ENCODE data around the gene B4GAT1. TPM values are rescaled to one million over a fixed set of nuclear protein-coding genes. Genes with fewer than 3 reads are reported as not detected.

The B4GAT1 gene
- total and polyA plus RNA-seq, 2 of the 13 experiments (the other 11 are each of a cell fraction or from before 2014, with no cell fraction given): 40.4 to 109 TPM

DNA sequence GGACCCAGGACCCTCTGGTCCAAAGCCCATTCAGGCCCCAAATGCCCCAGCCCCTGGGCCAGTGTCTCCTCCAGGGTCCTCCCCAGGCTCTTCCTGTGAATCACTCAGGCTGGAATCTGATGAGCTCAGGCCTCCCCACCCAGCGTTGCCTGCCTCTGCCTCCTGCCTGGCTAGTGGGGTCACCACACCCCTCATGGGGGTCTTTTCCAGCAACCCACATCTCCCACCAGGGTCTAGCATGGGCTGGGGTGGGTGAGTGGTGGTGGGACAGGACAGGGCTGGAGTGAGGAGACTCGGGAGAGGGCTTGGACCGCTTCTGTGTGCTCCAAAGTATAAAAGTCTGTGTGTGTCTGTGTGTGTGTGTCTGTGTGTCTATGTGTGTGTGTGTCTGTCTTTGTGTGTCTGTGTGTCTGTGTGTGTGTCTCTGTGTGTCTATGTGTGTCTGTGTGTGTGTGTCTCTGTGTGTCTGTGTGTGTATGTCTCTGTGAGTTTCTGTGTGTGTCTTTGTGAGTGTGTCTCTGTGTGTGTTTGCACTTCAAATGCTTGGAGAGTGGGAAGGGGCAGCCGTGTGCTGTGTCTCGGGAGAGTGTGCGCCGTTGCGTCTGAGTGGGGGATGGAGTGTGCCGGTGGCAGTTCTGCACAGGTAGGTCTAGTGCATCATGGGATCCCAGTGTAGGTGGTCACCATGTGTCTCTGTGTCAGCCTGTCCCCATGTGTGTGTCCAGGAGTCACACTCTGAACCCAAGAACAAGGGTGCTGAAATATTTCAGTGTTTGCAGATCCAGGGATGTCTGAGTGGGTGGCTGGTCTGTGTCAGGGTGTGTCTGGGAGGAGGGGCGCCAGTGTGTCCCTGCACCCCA is 20.0 kb downstream of the B4GAT1 start:
- Histone ChIP-seq H4K20me1 (ENCODE audit: insufficient read depth, low read length) (no peaks in the 10 kb centered on the region), H3K4me2 (ENCODE audit: low read depth, low read length) (peak overlapping the region; percentile 100), H3K79me2 (ENCODE audit: insufficient read depth, low read length) (no peaks in the 10 kb centered on the region), H3K36me3 (replicated peaks in 1 of 2; ENCODE audit: control insufficient read depth in 1 of 2, insufficient read depth in 2 of 2, low read length in 2 of 2) (no peaks in the 10 kb centered on the region), H3K9me3 (ENCODE audit: low read length) (no peaks in the 10 kb centered on the region), H3K27ac (ENCODE audit: extremely low read length, insufficient read depth, low read length) (no peak overlapping the region), H2AFZ (ENCODE audit: low read length) (no peak overlapping the region), H3K9ac (ENCODE audit: insufficient read depth, low read depth, low read length) (peak overlapping the region; percentile 53), H3K4me3 (replicated peaks in 1 of 3; ENCODE audit: insufficient read depth in 1 of 3, low read depth in 2 of 3, low read length in 3 of 3) (peak overlapping the region in 2 of 3 experiments; percentile 11 to 76; a peak in 3 of 6 replicates), H3K4me1 (ENCODE audit: insufficient read depth, low read length) (peaks cover 64% of the 10 kb centered on the region), H3K27me3 (ENCODE audit: control insufficient read depth in 1 of 2, insufficient read depth in 2 of 2, low read length in 2 of 2) (peaks cover 0 to 21% of the 10 kb centered on the region in 2 experiments; a peak in 3 of 5 replicates)
- no peak for FAIRE-seq
- peak; percentile 31 for ATAC-seq
- ChIA-PET CTCF (ENCODE audit: low intra/inter-chr PET ratio, low total read pairs) (interaction anchor here (1.2 to 3.4 kb wide), 5 partner anchors 16 to 105 kb away, joined by 4 to 68 read pairs (median 7); no protein-coding TSS in a partner anchor), POLR2A (interaction anchor here (1.0 to 1.8 kb wide), 4 partner anchors 9 to 39 kb away, joined by 7 to 40 read pairs (median 12); partner anchors contain the start of genes CD248, RIN1 and YIF1A)
- BruUV-seq (replicated peaks): no TSS peak
- intact Hi-C loops (cut with micrococcal nuclease; ENCODE audit: unreplicated experiment) (loop anchor here (1.0 to 5.0 kb wide), 2 partner anchors 16 to 545 kb away; partner anchors contain the start of gene AP5B1), in situ Hi-C loops (cut with HindIII; ENCODE audit: extremely low pct_ligation_motif_present, low pct_unique_long_range_greater_than_20kb) (loop anchor here (5.0 kb wide), 1 partner anchor 35 kb away; the partner anchor contains the start of gene TMEM151A)
- 37% methylated on average over 9 of the region's 10 CpGs for WGBS (ENCODE audit: low lambda C conversion rate)
- DNase-seq (ENCODE audit: low spot score): no peak
- TF ChIP-seq SATB2 (CRISPR knock-in tag; IDR thresholded peaks at IDR 0.05) (no peak), ZNF572 (CRISPR knock-in tag; IDR thresholded peaks at IDR 0.05) (no peak), REL (CRISPR knock-in tag; conservative IDR thresholded peaks at IDR 0.05) (no peak), ZNF557 (CRISPR knock-in tag; IDR thresholded peaks at IDR 0.05) (no peak), DPF2 (CRISPR knock-in tag; IDR thresholded peaks at IDR 0.05; ENCODE audit: borderline replicate concordance, low read depth) (no peak), ZNF343 (CRISPR knock-in tag; IDR thresholded peaks at IDR 0.05) (no peak), ZFY (CRISPR knock-in tag; IDR thresholded peaks at IDR 0.05) (no peak), ZNF143 (CRISPR knock-in tag; IDR thresholded peaks at IDR 0.05) (no peak), ZNF501 (CRISPR knock-in tag; IDR thresholded peaks at IDR 0.05) (0 out of 2 replicates have a peak, but pooled peaks have one; percentile 28), GATAD1 (CRISPR knock-in tag; IDR thresholded peaks at IDR 0.05) (no peak), FOSL2 (CRISPR knock-in tag; IDR thresholded peaks at IDR 0.05) (peak; percentile 27; the same call in 1 of the 2 replicates), ZBTB7A (CRISPR knock-in tag; IDR thresholded peaks at IDR 0.05) (peak; percentile 37; the same call in 1 of the 2 replicates), ZNF207 (IDR thresholded peaks at IDR 0.05; ENCODE audit: borderline replicate concordance) (peak; percentile 36; the same call in 1 of the 2 replicates), KAT2B (IDR thresholded peaks at IDR 0.05; ENCODE audit: borderline replicate concordance, low read depth, low read length) (no peak), CBX5 (CRISPR knock-in tag; IDR thresholded peaks at IDR 0.05; ENCODE audit: borderline replicate concordance) (no peak), HNRNPLL (IDR thresholded peaks at IDR 0.05; ENCODE audit: low read depth, low read length, poor library complexity, severe bottlenecking) (no peak)
- TF ChIP-seq, protein P1, sequence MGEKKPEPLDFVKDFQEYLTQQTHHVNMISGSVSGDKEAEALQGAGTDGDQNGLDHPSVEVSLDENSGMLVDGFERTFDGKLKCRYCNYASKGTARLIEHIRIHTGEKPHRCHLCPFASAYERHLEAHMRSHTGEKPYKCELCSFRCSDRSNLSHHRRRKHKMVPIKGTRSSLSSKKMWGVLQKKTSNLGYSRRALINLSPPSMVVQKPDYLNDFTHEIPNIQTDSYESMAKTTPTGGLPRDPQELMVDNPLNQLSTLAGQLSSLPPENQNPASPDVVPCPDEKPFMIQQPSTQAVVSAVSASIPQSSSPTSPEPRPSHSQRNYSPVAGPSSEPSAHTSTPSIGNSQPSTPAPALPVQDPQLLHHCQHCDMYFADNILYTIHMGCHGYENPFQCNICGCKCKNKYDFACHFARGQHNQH (CRISPR knock-in tag; IDR thresholded peaks at IDR 0.05): no peak
- TF ChIP-seq, protein P2, sequence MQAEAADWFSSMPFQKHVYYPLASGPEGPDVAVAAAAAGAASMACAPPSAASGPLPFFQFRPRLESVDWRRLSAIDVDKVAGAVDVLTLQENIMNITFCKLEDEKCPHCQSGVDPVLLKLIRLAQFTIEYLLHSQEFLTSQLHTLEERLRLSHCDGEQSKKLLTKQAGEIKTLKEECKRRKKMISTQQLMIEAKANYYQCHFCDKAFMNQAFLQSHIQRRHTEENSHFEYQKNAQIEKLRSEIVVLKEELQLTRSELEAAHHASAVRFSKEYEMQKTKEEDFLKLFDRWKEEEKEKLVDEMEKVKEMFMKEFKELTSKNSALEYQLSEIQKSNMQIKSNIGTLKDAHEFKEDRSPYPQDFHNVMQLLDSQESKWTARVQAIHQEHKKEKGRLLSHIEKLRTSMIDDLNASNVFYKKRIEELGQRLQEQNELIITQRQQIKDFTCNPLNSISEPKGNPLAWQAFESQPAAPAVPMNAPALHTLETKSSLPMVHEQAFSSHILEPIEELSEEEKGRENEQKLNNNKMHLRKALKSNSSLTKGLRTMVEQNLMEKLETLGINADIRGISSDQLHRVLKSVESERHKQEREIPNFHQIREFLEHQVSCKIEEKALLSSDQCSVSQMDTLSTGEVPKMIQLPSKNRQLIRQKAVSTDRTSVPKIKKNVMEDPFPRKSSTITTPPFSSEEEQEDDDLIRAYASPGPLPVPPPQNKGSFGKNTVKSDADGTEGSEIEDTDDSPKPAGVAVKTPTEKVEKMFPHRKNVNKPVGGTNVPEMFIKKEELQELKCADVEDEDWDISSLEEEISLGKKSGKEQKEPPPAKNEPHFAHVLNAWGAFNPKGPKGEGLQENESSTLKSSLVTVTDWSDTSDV (CRISPR knock-in tag; IDR thresholded peaks at IDR 0.05): no peak
- TF ChIP-seq, protein P3, sequence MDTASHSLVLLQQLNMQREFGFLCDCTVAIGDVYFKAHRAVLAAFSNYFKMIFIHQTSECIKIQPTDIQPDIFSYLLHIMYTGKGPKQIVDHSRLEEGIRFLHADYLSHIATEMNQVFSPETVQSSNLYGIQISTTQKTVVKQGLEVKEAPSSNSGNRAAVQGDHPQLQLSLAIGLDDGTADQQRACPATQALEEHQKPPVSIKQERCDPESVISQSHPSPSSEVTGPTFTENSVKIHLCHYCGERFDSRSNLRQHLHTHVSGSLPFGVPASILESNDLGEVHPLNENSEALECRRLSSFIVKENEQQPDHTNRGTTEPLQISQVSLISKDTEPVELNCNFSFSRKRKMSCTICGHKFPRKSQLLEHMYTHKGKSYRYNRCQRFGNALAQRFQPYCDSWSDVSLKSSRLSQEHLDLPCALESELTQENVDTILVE (CRISPR knock-in tag; IDR thresholded peaks at IDR 0.05): no peak
